ENCODE results near the gene GMCL1. TPM values are rescaled to one million over a fixed set of nuclear protein-coding genes. Genes with fewer than 3 reads are reported as not detected.
A peak's percentile ranks its signal among the peaks of the same experiment; 100 is the strongest.

The GMCL1 gene
- total and polyA plus RNA-seq, 2 of the 13 experiments (the other 11 are each of a cell fraction or from before 2014, with no cell fraction given) = 18.7 to 24.0 TPM

DNA sequence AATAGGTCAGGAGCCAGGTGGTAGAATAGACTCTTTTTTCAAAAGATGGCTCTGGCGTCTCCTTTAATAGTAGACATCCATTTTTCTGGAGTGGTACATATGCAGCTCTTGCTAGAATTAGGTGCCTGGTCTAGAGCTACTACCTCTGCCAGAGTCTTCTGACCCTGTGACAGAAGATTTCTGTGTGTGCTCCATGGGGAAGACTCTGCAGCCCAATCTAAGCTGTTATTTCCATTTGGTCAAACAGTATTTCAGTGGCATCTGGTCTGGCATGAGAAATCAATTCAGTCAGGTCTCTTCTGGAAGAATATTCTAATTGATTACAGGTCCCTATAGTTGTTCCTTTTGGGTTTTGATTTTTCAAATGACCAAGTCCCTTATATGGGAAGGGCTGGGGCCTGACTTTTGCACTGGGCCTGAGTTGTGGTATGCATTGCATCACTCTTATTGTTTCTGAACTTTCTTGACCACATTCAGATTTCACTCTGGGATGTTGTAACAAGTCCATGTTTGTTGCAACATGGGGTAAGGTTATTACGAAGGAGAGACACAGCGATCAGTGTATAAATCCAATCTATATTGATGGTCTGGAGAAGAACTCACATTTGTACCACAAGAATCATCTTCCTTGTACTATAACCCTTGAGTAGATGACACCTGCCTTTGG lies 97.5 kb downstream of the GMCL1 start (continued):
- TF ChIP-seq ZSCAN9 (CRISPR knock-in tag; IDR thresholded peaks at IDR 0.05; ENCODE audit: borderline replicate concordance) (no peak), KAT8 (CRISPR knock-in tag; IDR thresholded peaks at IDR 0.05) (peak; percentile 76; the same call in 1 of the 2 replicates), MXI1 (IDR thresholded peaks at IDR 0.05; ENCODE audit: borderline replicate concordance, low read depth, low read length) (no peak), MXD4 (CRISPR knock-in tag; IDR thresholded peaks at IDR 0.05) (no peak), SPEN (CRISPR knock-in tag; IDR thresholded peaks at IDR 0.05; ENCODE audit: low read depth) (no peak), SMC3 (IDR thresholded peaks at IDR 0.05; ENCODE audit: low read length) (peak; percentile 57), ZNF629 (CRISPR knock-in tag; conservative IDR thresholded peaks at IDR 0.05) (no peak), ZFP82 (CRISPR knock-in tag; IDR thresholded peaks at IDR 0.05; ENCODE audit: borderline replicate concordance) (no peak), ZNF776 (CRISPR knock-in tag; IDR thresholded peaks at IDR 0.05) (no peak), GTF2F1 (IDR thresholded peaks at IDR 0.05; ENCODE audit: low read length) (no peak), NONO (IDR thresholded peaks at IDR 0.05) (no peak), NONO (CRISPR knock-in tag; conservative IDR thresholded peaks at IDR 0.05) (no peak), NCOA5 (CRISPR knock-in tag; IDR thresholded peaks at IDR 0.05) (no peak), DMAP1 (CRISPR knock-in tag; IDR thresholded peaks at IDR 0.05) (no peak), SRF (IDR thresholded peaks at IDR 0.05; ENCODE audit: low read depth, low read length) (peak; percentile 97), MIER3 (CRISPR knock-in tag; IDR thresholded peaks at IDR 0.05; ENCODE audit: borderline replicate concordance) (no peak)
- TF ChIP-seq, protein P1, sequence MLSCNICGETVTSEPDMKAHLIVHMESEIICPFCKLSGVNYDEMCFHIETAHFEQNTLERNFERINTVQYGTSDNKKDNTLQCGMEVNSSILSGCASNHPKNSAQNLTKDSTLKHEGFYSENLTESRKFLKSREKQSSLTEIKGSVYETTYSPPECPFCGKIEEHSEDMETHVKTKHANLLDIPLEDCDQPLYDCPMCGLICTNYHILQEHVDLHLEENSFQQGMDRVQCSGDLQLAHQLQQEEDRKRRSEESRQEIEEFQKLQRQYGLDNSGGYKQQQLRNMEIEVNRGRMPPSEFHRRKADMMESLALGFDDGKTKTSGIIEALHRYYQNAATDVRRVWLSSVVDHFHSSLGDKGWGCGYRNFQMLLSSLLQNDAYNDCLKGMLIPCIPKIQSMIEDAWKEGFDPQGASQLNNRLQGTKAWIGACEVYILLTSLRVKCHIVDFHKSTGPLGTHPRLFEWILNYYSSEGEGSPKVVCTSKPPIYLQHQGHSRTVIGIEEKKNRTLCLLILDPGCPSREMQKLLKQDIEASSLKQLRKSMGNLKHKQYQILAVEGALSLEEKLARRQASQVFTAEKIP (CRISPR knock-in tag; IDR thresholded peaks at IDR 0.05; ENCODE audit: borderline replicate concordance) = no peak
- TF ChIP-seq, protein P2, sequence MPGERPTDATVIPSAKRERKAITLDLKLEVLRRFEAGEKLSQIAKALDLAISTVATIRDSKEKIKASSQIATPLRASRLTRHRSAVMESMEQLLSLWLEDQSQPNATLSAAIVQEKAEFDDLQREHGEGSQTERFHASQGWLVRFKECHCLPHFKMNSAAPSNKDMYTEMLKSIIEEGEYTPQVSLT (CRISPR knock-in tag; IDR thresholded peaks at IDR 0.05; ENCODE audit: borderline replicate concordance, low read depth) = no peak
- TF ChIP-seq, protein P3, sequence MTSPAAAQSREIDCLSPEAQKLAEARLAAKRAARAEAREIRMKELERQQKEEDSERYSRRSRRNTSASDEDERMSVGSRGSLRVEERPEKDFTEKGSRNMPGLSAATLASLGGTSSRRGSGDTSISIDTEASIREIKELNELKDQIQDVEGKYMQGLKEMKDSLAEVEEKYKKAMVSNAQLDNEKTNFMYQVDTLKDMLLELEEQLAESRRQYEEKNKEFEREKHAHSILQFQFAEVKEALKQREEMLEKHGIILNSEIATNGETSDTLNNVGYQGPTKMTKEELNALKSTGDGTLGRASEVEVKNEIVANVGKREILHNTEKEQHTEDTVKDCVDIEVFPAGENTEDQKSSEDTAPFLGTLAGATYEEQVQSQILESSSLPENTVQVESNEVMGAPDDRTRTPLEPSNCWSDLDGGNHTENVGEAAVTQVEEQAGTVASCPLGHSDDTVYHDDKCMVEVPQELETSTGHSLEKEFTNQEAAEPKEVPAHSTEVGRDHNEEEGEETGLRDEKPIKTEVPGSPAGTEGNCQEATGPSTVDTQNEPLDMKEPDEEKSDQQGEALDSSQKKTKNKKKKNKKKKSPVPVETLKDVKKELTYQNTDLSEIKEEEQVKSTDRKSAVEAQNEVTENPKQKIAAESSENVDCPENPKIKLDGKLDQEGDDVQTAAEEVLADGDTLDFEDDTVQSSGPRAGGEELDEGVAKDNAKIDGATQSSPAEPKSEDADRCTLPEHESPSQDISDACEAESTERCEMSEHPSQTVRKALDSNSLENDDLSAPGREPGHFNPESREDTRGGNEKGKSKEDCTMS (CRISPR knock-in tag; conservative IDR thresholded peaks at IDR 0.05) = no peak
- TF ChIP-seq, protein P4, sequence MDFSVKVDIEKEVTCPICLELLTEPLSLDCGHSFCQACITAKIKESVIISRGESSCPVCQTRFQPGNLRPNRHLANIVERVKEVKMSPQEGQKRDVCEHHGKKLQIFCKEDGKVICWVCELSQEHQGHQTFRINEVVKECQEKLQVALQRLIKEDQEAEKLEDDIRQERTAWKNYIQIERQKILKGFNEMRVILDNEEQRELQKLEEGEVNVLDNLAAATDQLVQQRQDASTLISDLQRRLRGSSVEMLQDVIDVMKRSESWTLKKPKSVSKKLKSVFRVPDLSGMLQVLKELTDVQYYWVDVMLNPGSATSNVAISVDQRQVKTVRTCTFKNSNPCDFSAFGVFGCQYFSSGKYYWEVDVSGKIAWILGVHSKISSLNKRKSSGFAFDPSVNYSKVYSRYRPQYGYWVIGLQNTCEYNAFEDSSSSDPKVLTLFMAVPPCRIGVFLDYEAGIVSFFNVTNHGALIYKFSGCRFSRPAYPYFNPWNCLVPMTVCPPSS (IDR thresholded peaks at IDR 0.05) = no peak
- TF ChIP-seq, protein P5, sequence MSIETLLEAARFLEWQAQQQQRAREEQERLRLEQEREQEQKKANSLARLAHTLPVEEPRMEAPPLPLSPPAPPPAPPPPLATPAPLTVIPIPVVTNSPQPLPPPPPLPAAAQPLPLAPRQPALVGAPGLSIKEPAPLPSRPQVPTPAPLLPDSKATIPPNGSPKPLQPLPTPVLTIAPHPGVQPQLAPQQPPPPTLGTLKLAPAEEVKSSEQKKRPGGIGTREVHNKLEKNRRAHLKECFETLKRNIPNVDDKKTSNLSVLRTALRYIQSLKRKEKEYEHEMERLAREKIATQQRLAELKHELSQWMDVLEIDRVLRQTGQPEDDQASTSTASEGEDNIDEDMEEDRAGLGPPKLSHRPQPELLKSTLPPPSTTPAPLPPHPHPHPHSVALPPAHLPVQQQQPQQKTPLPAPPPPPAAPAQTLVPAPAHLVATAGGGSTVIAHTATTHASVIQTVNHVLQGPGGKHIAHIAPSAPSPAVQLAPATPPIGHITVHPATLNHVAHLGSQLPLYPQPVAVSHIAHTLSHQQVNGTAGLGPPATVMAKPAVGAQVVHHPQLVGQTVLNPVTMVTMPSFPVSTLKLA (IDR thresholded peaks at IDR 0.05) = no peak
- TF ChIP-seq, protein P6, sequence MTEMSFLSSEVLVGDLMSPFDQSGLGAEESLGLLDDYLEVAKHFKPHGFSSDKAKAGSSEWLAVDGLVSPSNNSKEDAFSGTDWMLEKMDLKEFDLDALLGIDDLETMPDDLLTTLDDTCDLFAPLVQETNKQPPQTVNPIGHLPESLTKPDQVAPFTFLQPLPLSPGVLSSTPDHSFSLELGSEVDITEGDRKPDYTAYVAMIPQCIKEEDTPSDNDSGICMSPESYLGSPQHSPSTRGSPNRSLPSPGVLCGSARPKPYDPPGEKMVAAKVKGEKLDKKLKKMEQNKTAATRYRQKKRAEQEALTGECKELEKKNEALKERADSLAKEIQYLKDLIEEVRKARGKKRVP (CRISPR knock-in tag; IDR thresholded peaks at IDR 0.05) = peak; percentile 80 to 99
- TF ChIP-seq, protein P7, sequence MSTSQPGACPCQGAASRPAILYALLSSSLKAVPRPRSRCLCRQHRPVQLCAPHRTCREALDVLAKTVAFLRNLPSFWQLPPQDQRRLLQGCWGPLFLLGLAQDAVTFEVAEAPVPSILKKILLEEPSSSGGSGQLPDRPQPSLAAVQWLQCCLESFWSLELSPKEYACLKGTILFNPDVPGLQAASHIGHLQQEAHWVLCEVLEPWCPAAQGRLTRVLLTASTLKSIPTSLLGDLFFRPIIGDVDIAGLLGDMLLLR (CRISPR knock-in tag; IDR thresholded peaks at IDR 0.05) = no peak
